Astrocyte of the spinal cord (primary cell): ENCODE data around the gene APOH.

Experiments used
- DNase-seq: peaks from one replicate; pipeline ENCODE4 v3.0.0; 2011; ENCODE audit warnings: low read depth, low spot score
- H3K4me3 ChIP-seq: 2 replicates; pipeline ENCODE4 v1.5.1; 2011; ENCODE audit warnings: low read depth, mild to moderate bottlenecking, low read length, moderate library complexity
- CTCF ChIP-seq: IDR thresholded peaks from 2 replicates; pipeline ENCODE4 v1.5.1; 2012; ENCODE audit warnings: low read depth, mild to moderate bottlenecking, low read length, inconsistent platforms
- in situ Hi-C: cut with HindIII; loops from 2 replicates; pipeline ENCODE4 v1.10.0; 2017; ENCODE audit warnings: low sequenced_read_pairs

Gene APOH

GRCh38 chr17:66240630-66241029, 11.4 kb upstream of the APOH start:
- H3K4me3 ChIP-seq = no peak overlapping the region
- in situ Hi-C loops = no loop called here
- DNase-seq = peak; percentile 22
- no peak for TF ChIP-seq CTCF

GRCh38 chr17:66240013-66240412, 10.8 kb upstream of the APOH start:
- H3K4me3 ChIP-seq = no peak overlapping the region
- in situ Hi-C loops = no loop called here
- no peak for DNase-seq
- TF ChIP-seq CTCF = no peak

DNA sequence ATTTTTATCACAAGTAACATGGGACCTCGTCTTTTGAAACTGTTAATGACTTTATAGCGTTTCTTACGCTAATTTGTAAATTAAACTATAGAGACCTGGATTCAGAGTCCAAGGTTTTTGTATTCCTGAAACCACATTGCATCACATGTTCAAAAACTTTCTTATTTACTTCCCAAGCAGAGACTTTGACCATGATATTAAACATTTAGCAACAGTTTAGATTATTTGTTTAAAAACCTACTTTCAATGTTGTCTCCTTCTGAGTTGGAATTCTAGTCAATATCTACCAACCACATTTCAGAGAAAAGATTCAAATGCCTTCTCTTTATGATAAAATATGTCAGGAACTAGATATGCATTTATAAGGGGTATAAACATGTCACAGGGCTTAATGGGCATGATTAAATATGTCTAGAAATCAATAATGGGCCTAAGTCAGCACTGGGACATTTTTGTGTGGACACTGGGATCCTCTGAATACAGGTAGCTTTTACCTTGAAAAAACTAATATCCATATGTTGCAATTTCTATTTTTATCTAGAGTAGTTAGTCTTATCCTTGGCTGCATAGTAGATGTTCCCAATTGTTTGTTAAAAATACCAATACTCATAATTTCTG, 6.3 kb upstream of the APOH start:
- no peak for DNase-seq
- no peak overlapping the region for H3K4me3 ChIP-seq
- no peak for TF ChIP-seq CTCF
- in situ Hi-C loops = no loop called here

DNA sequence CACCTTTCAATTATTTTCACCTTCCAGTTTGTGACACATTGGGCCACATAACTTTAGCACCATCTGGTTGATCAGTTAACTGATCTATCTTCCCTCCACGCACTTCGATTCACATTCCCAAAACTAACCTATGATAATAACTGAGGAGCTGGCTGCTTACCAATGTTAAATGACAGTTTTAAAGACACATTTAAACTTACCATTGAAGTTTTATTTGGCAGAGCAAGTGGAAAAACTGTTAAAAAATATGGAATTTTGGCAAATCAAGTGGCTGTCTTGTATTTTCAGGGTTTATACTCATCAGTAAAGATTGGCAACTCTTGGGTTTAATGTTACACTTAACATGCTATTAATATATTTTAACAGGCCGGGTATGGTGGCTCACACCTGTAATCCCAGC, 5.4 kb upstream of the APOH start:
- DNase-seq = no peak
- no peak overlapping the region for H3K4me3 ChIP-seq
- TF ChIP-seq CTCF = no peak
- in situ Hi-C loops = no loop called here

GRCh38 chr17:66233023-66233753, 4.0 kb upstream of the APOH start:
- in situ Hi-C loops = no loop called here
- DNase-seq = no peak
- no peak for TF ChIP-seq CTCF
- H3K4me3 ChIP-seq = no peak overlapping the region

DNA sequence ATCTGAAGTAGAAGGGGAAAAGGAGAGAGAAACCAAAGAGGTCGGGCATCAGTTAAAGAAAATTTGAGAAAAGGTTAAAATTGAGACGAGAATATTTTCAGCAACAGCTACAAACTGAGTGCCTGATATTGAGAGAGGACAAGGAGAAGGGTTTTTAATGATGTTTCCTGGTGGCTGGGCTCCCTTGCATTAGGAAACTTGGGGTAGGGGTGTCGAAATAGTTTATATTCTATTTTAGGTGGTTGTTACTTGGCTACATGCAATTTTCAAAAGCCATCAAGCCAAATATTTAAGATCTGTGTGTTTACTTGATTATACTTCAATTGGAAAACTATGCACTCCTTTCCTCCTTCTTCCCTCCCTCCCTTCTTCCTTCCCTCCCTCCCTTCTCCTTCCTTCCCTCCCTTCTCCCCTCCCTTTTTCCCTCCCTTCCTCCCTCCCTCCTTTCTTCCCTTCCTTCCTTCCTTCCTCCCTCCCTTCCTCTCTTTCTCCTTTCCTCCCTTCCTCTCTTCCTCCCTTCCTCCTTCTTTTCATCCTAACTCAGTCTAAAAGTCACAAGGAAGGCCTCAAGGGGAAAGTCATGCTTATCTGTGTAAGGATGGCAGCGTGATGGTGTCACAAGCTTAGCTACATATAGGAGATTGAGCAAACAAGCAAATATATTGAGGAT, 1.8 kb upstream of the APOH start:
- in situ Hi-C loops = no loop called here
- no peak overlapping the region for H3K4me3 ChIP-seq
- TF ChIP-seq CTCF = no peak
- DNase-seq = no peak
